Thymus (tissue), 11 donors: Measurements from ENCODE around the gene BZW2. TPM values are rescaled to one million over a fixed set of nuclear protein-coding genes. Genes with fewer than 3 reads are reported as not detected.

Source experiments
- DNase-seq, 9 donors: peaks; one replicate each; pipeline ENCODE4 v3.0.0-alpha.2; 2013; ENCODE audit warnings: low spot score in 9 of 9, low read depth in 6 of 9, missing footprints in 1 of 9
- H3K27ac ChIP-seq, 2 donors: one replicate each; pipeline ENCODE4 v1.5.1; 2013; ENCODE audit warnings: control low read depth in 1 of 2, low read depth in 1 of 2, low read length in 1 of 2, mild to moderate bottlenecking in 1 of 2, moderate library complexity in 1 of 2
- H3K27me3 ChIP-seq, 2 donors: one replicate each; pipeline ENCODE4 v1.5.1; 2013; ENCODE audit warnings: low read length in 1 of 2; ENCODE audit not compliant: control insufficient read depth in 2 of 2, insufficient read depth in 1 of 2
- H3K36me3 ChIP-seq, 2 donors: one replicate each; pipeline ENCODE4 v1.5.1; 2013; ENCODE audit warnings: low read length in 1 of 2, mild to moderate bottlenecking in 1 of 2, moderate library complexity in 1 of 2; ENCODE audit not compliant: control insufficient read depth in 2 of 2, insufficient read depth in 2 of 2
- H3K4me1 ChIP-seq, 2 donors: one replicate each; pipeline ENCODE4 v1.5.1; 2013; ENCODE audit warnings: low read length in 2 of 2; ENCODE audit not compliant: control insufficient read depth in 2 of 2, insufficient read depth in 2 of 2
- H3K4me3 ChIP-seq, 2 donors: one replicate each; pipeline ENCODE4 v1.5.1; 2013; ENCODE audit warnings: low read length in 2 of 2, control low read depth in 1 of 2, mild to moderate bottlenecking in 1 of 2
- H3K9me3 ChIP-seq, 2 donors: one replicate each; pipeline ENCODE4 v1.5.1; 2013; ENCODE audit warnings: low read length in 1 of 2, mild to moderate bottlenecking in 1 of 2; ENCODE audit not compliant: control insufficient read depth in 2 of 2, insufficient read depth in 1 of 2
- WGBS: extraction: QIAGEN DNeasy Blood & Tissue Kit; methylation state at CpG from one replicate; pipeline ENCODE4 v1.1.7; 2013; 5-methylcytosine and 5-hydroxymethylcytosine counted together
- polyA plus RNA-seq: library from polyadenylated mRNA; stranded (reverse); fragments of 200-250 nt; gene quantifications from one replicate; pipeline ENCODE4 v1.2.3, GENCODE V29; 2013
- total RNA-seq: library from RNA; stranded (reverse); fragments of 120-200 nt; gene quantifications from one replicate; pipeline ENCODE4 v1.2.4, GENCODE V29; 2013
- donor health status: healthy.

BZW2 gene
- total and polyA plus RNA-seq, 2 donors, result 40.3 to 41.1 TPM

- no peaks in the 10 kb centered on the region for H3K4me1 ChIP-seq
- H3K27ac ChIP-seq, result no peak overlapping the region
- peaks cover 0 to 5% of the 10 kb centered on the region in 2 donors for H3K36me3 ChIP-seq
Measured at GRCh38 chr7:16636555-16637101, 9.4 kb upstream of the BZW2 start.

GRCh38 chr7:16637379-16637778 lies 8.6 kb upstream of the BZW2 start:
- Histone ChIP-seq H3K4me3 (no peak overlapping the region), H3K9me3 (no peaks in the 10 kb centered on the region), H3K27ac (no peak overlapping the region), H3K4me1 (no peaks in the 10 kb centered on the region), H3K27me3 (no peaks in the 10 kb centered on the region), H3K36me3 (peaks cover 0 to 5% of the 10 kb centered on the region in 2 donors)
- no peak for DNase-seq
- WGBS, result 95% methylated on average over 5 of the region's 5 CpGs

More at GRCh38 chr7:16636555-16637101, 9.4 kb upstream of the BZW2 start:
- no peak for DNase-seq
- Histone ChIP-seq H3K27me3 (no peaks in the 10 kb centered on the region), H3K9me3 (no peaks in the 10 kb centered on the region), H3K4me3 (no peak overlapping the region)
- 98% methylated on average over 1 of the region's 1 CpG for WGBS

- no peaks in the 10 kb centered on the region for H3K9me3 ChIP-seq
- H3K36me3 ChIP-seq, result peaks cover 0 to 5% of the 10 kb centered on the region in 2 donors
- no peaks in the 10 kb centered on the region for H3K27me3 ChIP-seq
- no peaks in the 10 kb centered on the region for H3K4me1 ChIP-seq
- H3K27ac ChIP-seq, result no peak overlapping the region
- WGBS, result 97% methylated on average over 7 of the region's 7 CpGs
- no peak overlapping the region for H3K4me3 ChIP-seq
- DNase-seq, result no peak
Measured at GRCh38 chr7:16638282-16639280, 7.4 kb upstream of the BZW2 start.

GRCh38 chr7:16644157-16644556 lies 1.8 kb upstream of the BZW2 start:
- Histone ChIP-seq H3K36me3 (no peaks in the 10 kb centered on the region), H3K9me3 (no peaks in the 10 kb centered on the region), H3K27me3 (no peaks in the 10 kb centered on the region), H3K4me3 (peak overlapping the region; percentile 72 to 79), H3K27ac (no peak overlapping the region), H3K4me1 (peaks cover 8 to 16% of the 10 kb centered on the region in 2 donors)
- no peak for DNase-seq
- 89% methylated on average over 4 of the region's 4 CpGs for WGBS

DNA sequence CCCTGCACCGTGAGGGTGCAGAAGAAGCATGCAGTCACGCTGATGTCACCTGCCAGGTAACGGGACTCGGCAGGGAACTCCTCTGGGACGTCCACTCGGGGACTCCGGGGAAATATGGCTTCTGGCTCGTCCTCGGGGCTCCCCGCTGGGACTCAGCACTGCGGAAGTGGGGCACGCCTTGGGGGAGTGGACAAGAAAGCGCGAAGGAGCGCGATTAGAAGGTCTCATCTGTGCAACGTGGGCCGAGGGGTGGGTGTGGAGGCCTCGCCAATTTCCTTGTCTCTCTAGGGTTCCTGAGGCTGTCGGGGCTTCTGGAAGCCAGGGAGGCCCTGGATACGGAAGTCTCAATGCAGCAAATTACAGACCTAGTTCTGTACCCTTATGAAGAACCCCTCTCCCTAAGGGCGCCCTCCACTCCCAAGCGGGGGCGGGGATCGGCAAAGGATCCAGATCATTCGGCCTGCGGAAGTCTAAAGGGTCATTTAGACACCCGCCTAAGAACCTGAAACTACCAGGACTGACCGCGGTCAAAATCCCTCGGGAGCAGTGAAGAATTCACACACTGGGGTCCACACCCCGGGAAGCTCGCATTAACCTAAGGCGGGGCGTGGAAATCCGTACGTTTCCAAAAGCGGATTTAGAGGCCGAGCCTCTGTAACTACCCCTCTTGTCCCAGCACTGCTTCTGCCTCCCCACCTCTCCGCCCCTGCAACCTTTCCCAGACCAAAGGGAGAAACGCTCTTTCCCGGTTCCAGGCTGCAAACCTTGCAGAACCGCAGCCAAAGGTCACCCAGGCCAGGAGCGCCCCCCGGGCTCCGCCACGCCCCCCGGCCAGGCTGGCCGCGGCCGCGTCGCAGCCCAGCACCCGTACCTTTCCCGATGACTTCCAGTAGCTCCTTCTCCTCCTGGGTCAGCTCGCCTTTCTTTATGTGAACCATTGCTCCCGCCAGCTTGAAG lies 1.1 kb upstream of the BZW2 start:
- peaks cover 8 to 16% of the 10 kb centered on the region in 2 donors for H3K4me1 ChIP-seq
- DNase-seq, result peak in 5 of 9 donors; percentile 27 to 64 (median 37)
- peak overlapping the region; percentile 72 to 79 for H3K4me3 ChIP-seq
- H3K36me3 ChIP-seq, result no peaks in the 10 kb centered on the region
- no peaks in the 10 kb centered on the region for H3K9me3 ChIP-seq
- no peaks in the 10 kb centered on the region for H3K27me3 ChIP-seq
- peak overlapping the region; percentile 68 to 79 for H3K27ac ChIP-seq
- WGBS, result under 1% methylated on average over 57 of the region's 57 CpGs

DNA sequence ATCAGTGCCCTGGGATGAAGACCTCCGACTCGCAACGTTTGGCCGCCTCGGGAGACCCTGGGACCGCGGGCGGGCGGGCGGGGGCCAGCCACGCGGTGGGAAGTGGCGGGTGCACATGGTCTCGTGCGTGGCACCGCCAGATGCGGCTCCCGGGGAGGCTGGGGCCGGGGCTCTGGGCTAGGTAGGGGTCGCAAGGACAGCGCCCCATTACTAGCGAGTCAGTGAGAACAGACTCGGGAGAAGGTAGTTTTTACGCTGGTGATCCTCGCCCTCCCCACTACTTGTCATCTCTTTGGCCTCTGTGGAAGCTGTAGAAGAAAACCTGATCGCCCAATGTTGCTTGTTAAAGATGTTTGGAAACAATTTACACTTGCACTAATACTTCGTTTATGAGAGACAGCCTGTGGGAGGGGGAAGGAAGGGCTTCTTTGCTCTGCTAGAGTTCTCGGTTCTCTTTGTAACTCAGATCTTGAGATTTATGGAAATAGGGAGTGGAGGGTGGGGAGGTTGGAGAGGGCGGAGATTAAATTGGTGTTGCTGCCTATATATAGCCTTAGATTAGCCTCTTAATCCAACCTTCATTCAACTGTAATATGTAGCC lies 591 bp downstream of the BZW2 start:
- H3K36me3 ChIP-seq, result no peaks in the 10 kb centered on the region
- peak overlapping the region; percentile 72 to 79 for H3K4me3 ChIP-seq
- H3K9me3 ChIP-seq, result no peaks in the 10 kb centered on the region
- H3K4me1 ChIP-seq, result peaks cover 8 to 16% of the 10 kb centered on the region in 2 donors
- peak in 5 of 9 donors; percentile 3 to 46 (median 26) for DNase-seq
- H3K27ac ChIP-seq, result peak overlapping the region; percentile 90 to 96
- WGBS, result under 1% methylated on average over 29 of the region's 29 CpGs
- no peaks in the 10 kb centered on the region for H3K27me3 ChIP-seq

GRCh38 chr7:16647435-16647960 lies 1.5 kb downstream of the BZW2 start:
- H3K27ac ChIP-seq, result no peak overlapping the region

GRCh38 chr7:16648551-16648950 lies 2.6 kb downstream of the BZW2 start:
- H3K36me3 ChIP-seq, result no peaks in the 10 kb centered on the region
- H3K27me3 ChIP-seq, result no peaks in the 10 kb centered on the region
- H3K4me1 ChIP-seq, result peaks cover 11 to 16% of the 10 kb centered on the region in 2 donors
- 95% methylated on average over 1 of the region's 1 CpG for WGBS
- no peak overlapping the region for H3K4me3 ChIP-seq
- H3K9me3 ChIP-seq, result no peaks in the 10 kb centered on the region
- H3K27ac ChIP-seq, result no peak overlapping the region
- DNase-seq, result no peak

More at GRCh38 chr7:16647435-16647960, 1.5 kb downstream of the BZW2 start:
- no peaks in the 10 kb centered on the region for H3K36me3 ChIP-seq
- H3K27me3 ChIP-seq, result no peaks in the 10 kb centered on the region
- 41% methylated on average over 2 of the region's 2 CpGs for WGBS
- peak in 1 of 9 donors; percentile 12 for DNase-seq
- H3K9me3 ChIP-seq, result no peaks in the 10 kb centered on the region
- H3K4me1 ChIP-seq, result peaks cover 8 to 16% of the 10 kb centered on the region in 2 donors
- H3K4me3 ChIP-seq, result no peak overlapping the region
